Muscle of leg (tissue), 11 donors: ENCODE measurements around the gene DDX19B. TPM values are rescaled to one million over a fixed set of nuclear protein-coding genes. Genes with fewer than 3 reads are reported as not detected.
"Not testable (repeated sequence)": the region's sequence is repeated elsewhere in the genome, so short reads cannot be mapped to it uniquely, and the experiment has no call there.

Experiments used
- DNase-seq: peaks from one replicate; pipeline ENCODE4 v3.0.0; 2013
- H3K27ac ChIP-seq: one replicate; pipeline ENCODE4 v1.5.1; 2013; ENCODE audit warnings: mild to moderate bottlenecking, low read length, control low read depth
- H3K27me3 ChIP-seq: one replicate; pipeline ENCODE4 v1.6.1; 2013; ENCODE audit warnings: low read length; ENCODE audit not compliant: control insufficient read depth, insufficient read depth
- H3K36me3 ChIP-seq: one replicate; pipeline ENCODE4 v1.6.1; 2013; ENCODE audit warnings: low read length; ENCODE audit not compliant: control insufficient read depth, insufficient read depth
- H3K4me1 ChIP-seq: one replicate; pipeline ENCODE4 v1.6.1; 2013; ENCODE audit warnings: low read length; ENCODE audit not compliant: control insufficient read depth, insufficient read depth
- H3K4me3 ChIP-seq: one replicate; pipeline ENCODE4 v1.5.1; 2013; ENCODE audit warnings: low read length, control low read depth
- H3K9me3 ChIP-seq: replicated peaks from 2 replicates; pipeline ENCODE4 v1.6.1; 2013; ENCODE audit warnings: low read depth, low read length; ENCODE audit not compliant: control insufficient read depth
- WGBS: methylation state at CpG from one replicate; pipeline ENCODE4 v1.1.5; 2013; ENCODE audit warnings: missing lambda C conversion rate; ENCODE audit not compliant: insufficient coverage; 5-methylcytosine and 5-hydroxymethylcytosine counted together
- polyA plus RNA-seq, 8 donors: library from polyadenylated mRNA; unstranded; fragments of 120-200 nt; gene quantifications; one replicate each; pipeline versions ENCODE4 v1.2.1 to v1.2.3, GENCODE V29; 2013; ENCODE audit warnings: inconsistent platforms in 1 of 8, low replicate concordance in 1 of 8; ENCODE audit not compliant: insufficient read length in 8 of 8, insufficient read depth in 1 of 8
- total RNA-seq: library from RNA; stranded (reverse); fragments of 120-200 nt; gene quantifications from one replicate; pipeline ENCODE4 v1.2.4, GENCODE V29; 2013

Gene DDX19B
- total and polyA plus RNA-seq, 9 donors: 19.1 to 27.5 (median 21.8) TPM

- H3K4me1 ChIP-seq: peaks cover 11% of the 10 kb centered on the region
- no peak overlapping the region for H3K4me3 ChIP-seq
- H3K27ac ChIP-seq: no peak overlapping the region
- H3K27me3 ChIP-seq: no peaks in the 10 kb centered on the region
- 100% methylated on average over 1 of the region's 12 CpGs for WGBS
- H3K9me3 ChIP-seq: no peaks in the 10 kb centered on the region
- peaks cover 75% of the 10 kb centered on the region for H3K36me3 ChIP-seq
- no peak for DNase-seq
Measured at GRCh38 chr16:70254965-70255286, 44.1 kb upstream of the DDX19B start.

GRCh38 chr16:70255574-70255973 lies 43.4 kb upstream of the DDX19B start:
- 98% methylated on average over 9 of the region's 9 CpGs for WGBS
- H3K36me3 ChIP-seq: peaks cover 79% of the 10 kb centered on the region

DNA sequence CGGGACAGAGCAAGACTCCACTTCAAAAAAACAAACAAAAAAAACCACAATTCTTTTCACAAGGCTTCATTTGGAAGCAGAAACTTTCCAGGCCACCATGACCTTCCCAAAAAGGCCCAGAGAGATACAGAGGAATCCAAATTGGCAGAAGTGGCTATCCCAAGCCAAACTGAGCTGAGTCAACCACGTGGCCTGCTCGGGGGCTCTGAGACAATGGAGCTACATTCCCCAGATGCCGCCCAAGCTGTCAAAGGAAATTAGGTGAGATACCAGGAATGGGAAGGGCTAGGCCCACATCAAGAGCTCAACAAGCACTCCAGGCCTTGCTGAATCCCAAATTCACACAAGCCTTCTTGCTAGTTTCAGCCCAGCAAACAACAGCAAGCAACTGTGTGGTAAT lies 41.6 kb upstream of the DDX19B start:
- Histone ChIP-seq H3K27me3 (no peaks in the 10 kb centered on the region), H3K27ac (no peak overlapping the region), H3K9me3 (no peaks in the 10 kb centered on the region), H3K4me1 (no peaks in the 10 kb centered on the region), H3K4me3 (no peak overlapping the region), H3K36me3 (peaks cover 89% of the 10 kb centered on the region)
- no peak for DNase-seq
- WGBS: 100% methylated on average over 1 of the region's 4 CpGs

More at GRCh38 chr16:70255574-70255973, 43.4 kb upstream of the DDX19B start:
- H3K27ac ChIP-seq: no peak overlapping the region
- no peaks in the 10 kb centered on the region for H3K9me3 ChIP-seq
- no peaks in the 10 kb centered on the region for H3K27me3 ChIP-seq
- H3K4me1 ChIP-seq: peaks cover 7% of the 10 kb centered on the region
- no peak overlapping the region for H3K4me3 ChIP-seq
- DNase-seq: no peak

- no peak for DNase-seq
- Histone ChIP-seq H3K27me3 (no peaks in the 10 kb centered on the region), H3K27ac (no peak overlapping the region), H3K36me3 (peaks cover 89% of the 10 kb centered on the region), H3K9me3 (no peaks in the 10 kb centered on the region), H3K4me3 (no peak overlapping the region), H3K4me1 (no peaks in the 10 kb centered on the region)
- 95% methylated on average over 13 of the region's 14 CpGs for WGBS
Measured at GRCh38 chr16:70258065-70258464, 40.9 kb upstream of the DDX19B start.

DNA sequence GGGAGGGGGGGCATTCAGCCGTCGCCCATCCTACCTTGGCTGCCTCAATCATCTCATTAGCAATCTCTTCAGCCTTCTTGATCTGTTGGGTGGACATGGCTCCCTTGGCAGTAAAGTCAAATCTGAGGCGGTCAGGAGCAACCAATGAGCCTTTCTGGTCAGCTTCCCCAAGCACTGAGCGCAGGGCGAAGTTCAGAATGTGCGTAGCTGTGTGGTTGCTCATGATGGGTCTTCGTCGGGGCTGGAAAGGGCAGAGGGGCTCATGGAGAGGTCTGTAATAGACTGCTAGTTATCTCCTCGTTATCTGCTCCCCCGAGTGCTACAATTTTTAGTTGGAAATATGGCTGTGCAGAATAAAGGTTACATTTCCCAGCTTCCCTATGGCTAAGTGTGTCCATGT lies 40.0 kb upstream of the DDX19B start:
- Histone ChIP-seq H3K27me3 (no peaks in the 10 kb centered on the region), H3K9me3 (no peaks in the 10 kb centered on the region), H3K36me3 (peaks cover 83% of the 10 kb centered on the region), H3K27ac (no peak overlapping the region), H3K4me3 (no peak overlapping the region), H3K4me1 (no peaks in the 10 kb centered on the region)
- 96% methylated on average over 6 of the region's 10 CpGs for WGBS
- DNase-seq: no peak

DNA sequence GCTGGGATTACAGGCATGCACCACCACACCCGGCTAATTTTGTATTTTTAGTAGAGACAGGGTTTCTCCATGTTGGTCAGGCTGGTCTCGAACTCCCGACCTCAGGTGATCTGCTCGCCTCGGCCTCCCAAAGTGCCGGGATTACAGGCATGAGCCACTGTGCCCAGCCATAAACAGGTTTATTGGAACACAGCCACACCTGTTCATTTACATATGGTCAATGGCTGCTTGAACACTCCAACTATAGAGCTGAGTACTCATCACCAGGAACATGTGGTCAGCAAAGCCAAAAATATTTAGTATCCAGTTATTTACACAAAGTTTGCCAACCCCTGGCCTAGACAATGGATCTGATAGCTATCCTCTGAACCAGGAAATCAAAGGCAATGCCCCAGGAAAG lies 39.1 kb upstream of the DDX19B start:
- not testable (repeated sequence) for H3K27ac ChIP-seq, H3K4me1 ChIP-seq, H3K9me3 ChIP-seq, DNase-seq, H3K4me3 ChIP-seq, H3K27me3 ChIP-seq
- peaks cover 83% of the 10 kb centered on the region for H3K36me3 ChIP-seq
- no CpG with 5 or more reads among the region's 6 CpGs for WGBS

DNA sequence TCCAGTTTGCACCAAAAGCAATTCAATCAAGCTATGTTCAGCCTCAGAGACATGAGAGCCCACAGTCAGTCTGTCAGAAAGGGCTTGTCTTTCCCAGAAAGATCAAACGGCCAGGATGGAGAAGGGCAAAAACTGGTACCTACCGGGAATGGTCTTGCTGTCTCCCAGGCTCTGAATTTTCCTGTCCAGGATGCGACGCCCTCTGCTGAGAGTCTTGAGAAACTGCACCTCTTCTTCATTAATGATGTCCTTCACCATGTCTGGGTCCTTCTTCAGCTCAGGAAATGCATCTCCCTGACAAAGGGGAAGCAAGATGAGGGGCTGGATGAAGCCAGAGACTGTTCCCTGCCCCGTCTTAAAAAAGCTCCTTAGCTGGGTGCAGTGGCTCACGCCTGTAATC lies 31.5 kb upstream of the DDX19B start:
- no peaks in the 10 kb centered on the region for H3K27me3 ChIP-seq
- H3K4me1 ChIP-seq: no peaks in the 10 kb centered on the region
- H3K27ac ChIP-seq: no peak overlapping the region
- no peak for DNase-seq
- no peaks in the 10 kb centered on the region for H3K9me3 ChIP-seq
- peaks cover 75% of the 10 kb centered on the region for H3K36me3 ChIP-seq
- WGBS: 49% methylated on average over 6 of the region's 6 CpGs
- H3K4me3 ChIP-seq: no peak overlapping the region

DNA sequence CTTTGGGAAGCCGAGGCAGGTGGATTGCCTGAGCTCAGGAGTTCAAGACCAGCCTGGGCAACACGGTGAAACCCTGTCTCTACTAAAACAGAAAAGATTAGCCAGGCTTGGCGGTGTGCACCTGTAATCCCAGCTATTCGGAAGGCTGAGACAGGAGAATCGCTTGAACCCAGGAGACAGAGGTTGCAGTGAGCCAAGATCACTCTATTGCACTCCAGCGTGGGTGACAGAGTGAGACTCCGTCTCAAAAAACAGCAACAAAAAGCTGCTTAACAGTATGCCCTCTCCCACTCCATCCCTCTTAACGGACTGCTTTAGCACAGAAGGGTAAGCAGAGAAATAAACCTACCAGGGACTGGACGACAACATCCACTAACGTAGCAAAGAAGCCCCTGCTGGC lies 31.1 kb upstream of the DDX19B start:
- H3K27me3 ChIP-seq, H3K4me1 ChIP-seq, H3K27ac ChIP-seq, H3K4me3 ChIP-seq, DNase-seq, H3K9me3 ChIP-seq: not testable (repeated sequence)
- peaks cover 72% of the 10 kb centered on the region for H3K36me3 ChIP-seq
- 92% methylated on average over 9 of the region's 10 CpGs for WGBS

DNA sequence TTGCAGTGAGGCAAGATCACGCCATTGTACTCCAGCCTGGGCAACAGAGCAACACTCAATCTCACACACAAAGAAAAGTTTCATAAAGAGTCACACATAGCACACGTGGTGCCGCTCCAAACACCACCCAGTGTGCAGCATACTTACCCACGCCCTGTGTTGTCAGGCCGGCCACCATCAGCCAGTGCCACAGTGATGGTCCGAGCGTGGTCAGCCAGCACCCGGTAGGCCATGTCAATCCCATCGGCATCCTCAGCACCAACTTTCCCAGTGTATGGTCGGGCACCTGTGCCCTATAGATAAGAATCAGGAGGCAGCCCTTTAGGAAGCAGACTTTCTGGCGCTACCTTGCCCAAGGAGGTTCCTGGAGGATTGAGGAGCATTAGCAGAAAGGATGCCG lies 29.5 kb upstream of the DDX19B start:
- H3K4me1 ChIP-seq: no peaks in the 10 kb centered on the region

DNA sequence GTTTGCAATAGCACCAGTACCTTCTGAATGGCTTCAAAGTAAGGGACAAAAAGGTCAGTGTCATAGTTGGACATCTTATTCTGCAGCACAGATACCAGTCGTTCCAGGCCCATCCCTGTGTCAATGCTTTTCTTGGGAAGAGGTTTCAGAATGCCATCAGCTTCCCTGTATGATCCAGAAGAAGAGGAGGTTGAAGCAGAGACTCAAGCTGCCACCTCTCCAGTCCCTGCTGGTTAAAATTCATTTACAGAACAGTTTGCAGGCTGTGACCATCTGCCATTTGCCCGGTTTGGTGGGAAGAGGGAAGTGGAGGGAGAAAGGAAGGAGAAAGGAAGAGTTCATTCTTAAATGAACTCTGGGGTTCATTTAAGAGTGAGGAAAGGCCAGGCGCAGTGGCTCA lies 28.8 kb upstream of the DDX19B start:
- Histone ChIP-seq H3K27me3 (no peaks in the 10 kb centered on the region), H3K4me3 (no peak overlapping the region), H3K27ac (no peak overlapping the region), H3K4me1 (no peaks in the 10 kb centered on the region), H3K36me3 (peaks cover 67% of the 10 kb centered on the region), H3K9me3 (no peaks in the 10 kb centered on the region)
- DNase-seq: no peak
- 100% methylated on average over 2 of the region's 3 CpGs for WGBS

More for the DNA sequence above, 29.5 kb upstream of the DDX19B start:
- Histone ChIP-seq H3K9me3 (no peaks in the 10 kb centered on the region), H3K27ac (no peak overlapping the region), H3K27me3 (no peaks in the 10 kb centered on the region), H3K36me3 (peaks cover 70% of the 10 kb centered on the region), H3K4me3 (no peak overlapping the region)
- no peak for DNase-seq
- 95% methylated on average over 7 of the region's 12 CpGs for WGBS

DNA sequence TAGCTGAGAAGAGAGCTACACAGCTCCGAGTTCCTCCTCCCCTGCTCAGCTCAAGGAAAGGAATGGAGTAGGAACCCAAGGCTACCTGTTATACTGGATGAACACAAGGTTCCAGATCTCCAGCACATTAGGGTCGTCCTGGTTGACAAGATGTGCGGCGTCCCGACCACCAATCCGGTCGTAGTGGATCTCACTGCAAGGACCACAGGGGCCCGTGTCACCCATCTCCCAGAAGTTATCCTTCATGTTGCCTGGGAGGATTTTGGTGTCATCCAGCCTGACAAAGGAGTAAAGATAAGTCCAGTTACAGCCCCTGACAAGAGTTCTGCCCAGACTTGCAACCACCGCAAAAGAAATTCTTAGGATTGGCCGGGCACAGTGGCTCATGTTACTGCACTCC lies 27.3 kb upstream of the DDX19B start:
- Histone ChIP-seq H3K36me3 (peaks cover 67% of the 10 kb centered on the region), H3K27me3 (no peaks in the 10 kb centered on the region)
- 93% methylated on average over 5 of the region's 10 CpGs for whole genome bisulfite sequencing

More for the DNA sequence above, 27.3 kb upstream of the DDX19B start:
- H3K9me3 ChIP-seq: no peaks in the 10 kb centered on the region
- H3K4me1 ChIP-seq: no peaks in the 10 kb centered on the region
- H3K4me3 ChIP-seq: no peak overlapping the region
- no peak overlapping the region for H3K27ac ChIP-seq
- no peak for DNase-seq
